ENCODE measurements around the gene MYL6.

- no peak for TF ChIP-seq MXI1 (IDR thresholded peaks at IDR 0.05; ENCODE audit: low read depth, low read length)
- no peak for TF ChIP-seq NKRF (conservative IDR thresholded peaks at IDR 0.05)
- TF ChIP-seq MEF2A (IDR thresholded peaks at IDR 0.05; ENCODE audit: insufficient read depth, low read depth, low read length) = no peak
- no peak for TF ChIP-seq CTCF (IDR thresholded peaks at IDR 0.05 in 2 of 3, conservative IDR thresholded peaks at IDR 0.05 in 1 of 3; ENCODE audit: control insufficient read depth in 2 of 3, extremely low read depth in 1 of 3, insufficient read depth in 1 of 3, low read depth in 3 of 3, low read length in 3 of 3)
These were observed 39.9 kb downstream of the MYL6 start for GRCh38 chr12:56197921-56198635.
